HG03108 (cell line): ENCODE data around the gene MTRF1L.
"Not testable (repeated sequence)": the region's sequence is repeated elsewhere in the genome, so short reads cannot be mapped to it uniquely, and the experiment has no call there.

Experiments used
- ATAC-seq: cut with Tn5 transposase; IDR thresholded peaks from one replicate; pipeline ENCODE4 v1.9.1; 2021; ENCODE audit warnings: moderate library complexity; ENCODE audit not compliant: unreplicated experiment

MTRF1L gene

DNA sequence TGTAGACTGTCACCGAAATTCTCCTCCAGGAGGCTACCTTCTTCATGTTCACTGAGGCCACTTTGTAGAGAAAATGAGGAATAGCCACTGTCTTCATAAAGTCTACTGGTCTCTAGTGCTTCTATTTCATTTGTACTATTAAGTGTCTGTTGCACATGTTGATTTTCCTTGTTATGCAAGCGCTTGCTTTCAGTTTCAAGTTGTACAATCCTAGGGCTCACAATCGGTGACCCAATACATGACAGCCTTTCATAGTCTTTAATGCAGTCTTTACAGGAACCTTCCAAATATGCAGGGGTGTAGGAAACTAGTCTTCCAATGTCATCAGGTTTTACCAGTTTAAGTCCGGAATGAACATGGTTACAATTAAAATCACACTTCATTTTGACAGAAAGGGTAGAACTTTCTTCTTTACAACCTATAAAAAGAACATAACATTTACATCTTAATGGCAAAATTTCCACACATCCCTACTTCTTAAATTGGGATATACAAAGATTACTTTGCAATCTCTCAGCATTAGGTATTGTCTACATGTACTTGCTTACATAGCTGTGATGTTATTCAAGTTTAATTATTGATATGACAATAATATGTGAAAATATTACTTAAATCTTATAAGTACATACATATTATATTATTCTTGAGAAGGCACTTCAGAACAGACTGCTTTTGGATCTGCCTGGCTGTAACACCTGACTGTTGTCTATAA is 27.1 kb downstream of the MTRF1L start:
- no peak for ATAC-seq

DNA sequence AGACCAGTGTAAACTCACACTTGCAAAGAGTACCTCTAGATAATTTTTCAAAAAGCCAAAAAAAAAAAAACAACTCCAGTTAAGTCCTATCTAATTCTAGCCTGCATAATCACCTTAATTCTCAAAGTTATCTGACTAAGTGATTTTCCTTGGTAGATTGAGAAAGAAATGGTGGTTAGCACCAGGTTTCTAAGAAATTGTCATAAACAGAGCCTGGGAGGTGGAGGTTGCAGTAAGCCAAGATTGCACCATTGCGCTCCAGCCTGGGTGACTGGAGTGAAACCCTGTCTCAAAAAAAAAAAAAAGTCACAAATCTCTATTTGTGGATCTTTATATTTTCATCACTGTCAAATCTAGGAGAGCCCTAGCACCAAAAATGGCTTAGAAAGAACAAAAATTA is 28.6 kb downstream of the MTRF1L start:
- no peak for ATAC-seq

DNA sequence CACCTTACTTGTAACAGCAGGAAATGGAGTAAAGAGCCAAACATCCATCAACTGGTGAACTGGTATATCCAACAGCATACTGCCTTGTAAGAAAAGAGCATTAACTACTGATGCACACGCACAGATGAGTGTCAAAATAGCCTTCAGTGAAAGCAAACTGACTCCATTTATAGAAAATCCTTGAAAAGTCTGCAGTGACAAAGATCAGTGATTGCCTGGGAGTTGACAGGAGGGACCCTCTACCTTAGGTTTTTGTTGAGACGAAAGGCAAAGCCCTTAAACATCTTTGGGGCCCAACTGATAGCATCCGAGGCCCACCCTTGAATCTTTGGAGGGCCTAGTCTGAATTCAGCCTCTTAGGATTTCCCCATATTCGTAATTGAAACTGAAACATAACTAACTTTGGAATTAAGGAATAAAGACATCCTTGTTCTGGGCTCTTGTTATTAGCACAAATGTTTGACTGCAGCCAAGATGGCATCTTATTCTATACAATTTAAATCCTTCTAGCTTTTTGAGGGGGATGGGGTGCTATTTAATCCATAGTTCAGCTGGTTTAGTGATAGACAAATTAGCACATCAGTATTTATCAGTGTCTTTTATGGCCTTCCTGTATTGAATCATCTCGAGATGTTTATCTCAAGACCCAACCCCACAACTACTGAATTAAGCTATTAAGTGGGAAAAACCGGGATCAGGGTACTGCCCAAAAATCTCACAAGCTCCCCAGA is 32.7 kb downstream of the MTRF1L start:
- ATAC-seq, result no peak

DNA sequence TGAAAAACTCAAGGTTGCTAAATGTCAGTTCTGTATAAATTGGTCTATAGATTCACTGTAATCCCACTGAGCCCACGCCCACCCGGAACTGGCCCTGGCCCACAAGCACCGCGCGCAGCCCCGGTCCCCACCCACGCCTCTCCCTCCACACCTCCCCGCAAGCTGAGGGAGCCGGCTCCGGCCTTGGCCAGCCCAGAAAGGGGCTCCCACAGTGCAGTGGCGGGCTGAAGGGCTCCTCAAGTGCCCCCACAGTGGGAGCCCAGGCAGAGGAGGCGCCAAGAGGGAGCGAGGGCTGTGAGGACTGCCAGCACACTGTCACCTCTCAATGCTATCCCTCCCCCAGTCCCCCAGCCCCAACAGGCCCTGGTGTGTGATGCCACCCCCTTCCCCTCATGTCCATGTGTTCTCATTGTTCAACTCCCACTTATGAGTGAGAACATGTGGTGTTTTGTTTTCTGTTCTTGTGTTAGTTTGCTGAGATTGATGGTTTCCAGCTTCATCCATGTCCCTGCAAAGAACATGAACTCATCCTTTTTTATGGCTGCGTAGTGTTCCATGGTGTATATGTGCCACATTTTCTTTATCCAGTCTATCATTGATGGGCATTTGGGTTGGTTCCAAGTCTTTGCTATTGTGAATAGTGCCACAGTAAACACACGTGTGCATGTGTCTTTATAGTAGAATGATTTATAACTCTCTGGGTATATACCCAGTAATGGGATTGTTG is 36.2 kb downstream of the MTRF1L start:
- not testable (repeated sequence) for ATAC-seq

DNA sequence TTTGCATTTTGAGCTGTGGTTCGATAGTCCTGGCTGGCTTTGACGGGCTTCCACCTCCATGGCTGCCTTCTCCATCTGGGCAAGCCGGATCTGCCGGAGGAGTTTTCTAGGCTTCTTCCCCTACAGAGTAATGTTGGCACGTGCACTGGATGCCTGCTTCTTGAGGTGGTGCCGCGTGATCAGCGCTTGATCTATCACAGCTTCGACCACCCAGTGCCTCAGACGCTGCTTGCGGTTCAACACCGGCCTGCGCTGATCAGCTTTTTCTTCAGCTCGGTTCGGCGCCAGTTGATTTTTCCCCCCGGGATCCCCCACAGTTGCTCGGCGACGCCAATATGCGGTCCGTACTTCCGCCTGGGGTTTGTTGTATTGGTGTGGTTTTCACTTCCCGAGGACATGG is 43.2 kb downstream of the MTRF1L start:
- ATAC-seq, result no peak

DNA sequence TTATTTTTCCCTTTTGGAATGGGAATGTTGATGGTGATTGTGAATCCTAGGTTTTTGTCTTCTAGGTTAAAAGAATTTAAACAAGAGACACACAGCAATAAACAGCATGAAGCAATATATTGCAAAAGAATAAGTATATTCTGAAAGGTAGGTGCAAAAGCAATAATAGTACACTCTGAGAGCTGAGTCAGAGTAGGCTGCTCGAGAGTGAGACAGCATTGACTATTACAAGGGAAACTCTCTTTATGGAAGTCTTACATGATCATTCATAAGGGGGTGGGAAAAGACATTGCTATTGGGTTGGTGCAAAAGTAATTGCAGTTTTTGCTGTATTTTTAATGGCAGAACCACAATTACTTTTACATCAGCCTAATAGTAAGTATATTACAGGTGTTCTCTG is 44.7 kb downstream of the MTRF1L start:
- no peak for ATAC-seq

DNA sequence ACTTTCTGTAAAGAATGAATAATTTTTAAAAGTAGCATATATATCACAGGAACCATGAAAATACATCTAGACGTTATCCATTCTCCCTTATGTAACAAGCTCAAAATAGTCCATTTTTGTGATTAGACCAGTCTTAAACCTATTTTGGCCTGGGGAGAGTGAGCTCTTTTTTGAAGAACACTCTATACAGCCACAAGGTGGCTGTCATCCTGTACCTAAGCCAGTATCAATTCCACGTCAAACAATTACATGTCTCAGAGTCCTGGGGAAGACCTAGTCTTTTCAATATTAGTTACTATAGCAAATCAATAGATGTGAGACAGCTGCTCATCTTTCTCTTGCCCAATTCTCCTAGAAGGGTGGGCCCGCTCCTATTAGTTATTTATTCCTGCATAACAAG is 48.1 kb downstream of the MTRF1L start:
- no peak for ATAC-seq

DNA sequence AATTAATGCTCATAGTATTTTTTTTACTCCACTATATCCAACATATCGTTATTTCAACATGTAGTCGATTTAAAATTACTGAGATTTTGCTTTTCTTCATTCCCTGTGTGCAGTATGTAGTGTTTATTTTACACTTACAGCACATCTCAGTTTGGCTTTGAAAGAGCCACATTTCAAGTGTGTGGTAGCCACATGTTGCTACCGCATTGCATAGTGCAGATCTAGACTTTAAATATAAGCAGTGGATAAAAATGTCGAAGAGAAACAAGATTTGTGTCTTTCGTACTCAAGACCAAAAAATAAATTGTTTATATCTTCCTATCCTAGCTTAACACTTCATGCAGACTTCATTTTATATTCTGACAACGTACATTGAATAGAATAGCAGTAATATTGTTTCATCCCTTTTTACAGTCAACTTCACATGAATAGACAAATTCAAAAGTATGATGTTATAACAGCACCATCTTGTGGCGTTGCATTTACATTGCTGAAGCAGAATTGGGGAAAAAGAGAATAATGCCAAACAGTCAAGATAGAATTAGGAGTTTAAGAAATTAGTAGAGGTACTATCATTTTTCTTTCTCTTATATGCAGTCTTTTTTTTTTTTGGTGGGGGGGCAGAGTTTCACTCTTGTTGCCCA is 49.5 kb downstream of the MTRF1L start:
- ATAC-seq, result no peak

DNA sequence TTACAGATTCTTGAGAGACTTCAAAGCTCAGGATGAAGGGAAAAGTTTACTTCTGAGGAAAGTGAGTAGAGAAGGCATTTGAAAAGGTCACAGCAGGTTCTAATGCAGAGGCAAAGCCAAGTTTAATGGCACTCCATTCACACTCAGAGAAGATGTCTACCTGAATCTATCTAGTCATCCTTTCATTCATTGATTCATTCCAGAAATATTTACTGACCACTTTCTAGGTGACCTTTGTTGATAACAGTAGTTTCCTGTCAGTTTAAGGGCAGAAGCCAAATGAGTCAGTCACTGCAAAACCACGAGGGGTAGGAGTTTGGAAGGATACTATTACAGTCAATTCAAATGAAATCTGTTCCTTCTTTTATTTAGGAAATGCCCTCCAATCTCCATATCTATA is 50.5 kb downstream of the MTRF1L start:
- ATAC-seq, result no peak

DNA sequence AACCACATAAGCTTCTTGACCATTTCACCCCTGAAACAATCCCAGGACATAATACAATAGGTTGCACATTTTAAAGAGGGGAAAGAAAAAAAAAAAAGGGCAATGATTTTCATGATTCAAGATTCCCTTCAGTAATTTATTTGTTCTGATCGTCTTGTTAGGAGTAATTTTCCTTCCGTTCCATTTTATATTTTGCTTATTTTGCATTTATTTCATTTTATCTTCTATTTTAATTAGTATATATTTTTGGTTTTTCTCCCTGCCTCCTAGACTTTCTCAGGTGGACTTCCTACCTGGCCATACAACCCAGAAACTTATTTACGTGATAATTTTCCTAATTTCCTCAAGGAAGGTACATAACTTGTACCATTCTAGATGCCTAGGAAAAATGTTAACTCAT is 52.3 kb downstream of the MTRF1L start:
- no peak for ATAC-seq

DNA sequence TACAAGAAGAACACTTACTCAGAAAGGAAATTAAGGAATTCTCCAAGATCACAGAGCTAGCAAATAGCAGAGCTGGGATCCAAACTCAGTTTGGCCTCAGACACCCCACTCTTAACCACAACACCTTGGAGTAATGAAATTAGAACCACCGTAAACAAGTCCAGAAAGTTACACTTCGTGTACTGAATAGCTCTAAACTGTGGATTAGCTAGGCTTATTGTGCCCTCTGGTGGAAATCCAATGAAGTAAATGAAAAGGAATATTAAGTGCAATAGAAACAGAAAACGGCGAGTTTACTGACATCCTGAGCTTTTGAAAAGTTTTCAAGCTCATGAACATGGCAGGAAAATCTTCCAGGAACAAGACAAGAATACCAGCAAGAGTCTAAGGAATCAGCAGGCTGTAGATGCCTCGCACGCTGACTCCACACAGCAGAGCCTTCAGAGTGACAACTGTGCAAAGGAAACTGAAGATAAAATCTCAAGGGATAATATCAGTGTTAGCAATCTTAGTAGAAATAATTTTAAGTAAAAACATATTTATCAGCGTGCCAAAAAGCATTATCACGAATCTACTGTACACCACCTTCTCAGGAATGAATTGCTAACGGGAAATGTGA is 54.2 kb downstream of the MTRF1L start:
- no peak for ATAC-seq

DNA sequence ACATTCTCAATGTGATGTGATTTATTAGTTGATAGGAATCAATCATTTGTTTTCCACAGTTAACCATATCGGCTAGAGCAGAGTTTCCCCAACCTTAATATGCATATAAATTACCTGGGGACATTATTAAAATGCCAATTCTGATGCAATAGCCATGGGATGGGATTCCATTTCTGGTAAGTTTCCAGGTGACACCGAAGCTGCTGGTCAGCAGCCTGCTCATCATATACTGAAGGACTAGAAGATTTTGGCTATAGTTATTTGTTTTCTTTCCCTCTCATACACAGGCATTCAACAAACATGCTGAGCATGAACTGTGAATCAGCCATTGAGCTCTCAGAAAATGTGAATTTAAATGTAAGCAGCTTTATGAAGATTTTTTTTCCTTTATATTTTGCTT is 55.5 kb downstream of the MTRF1L start:
- no peak for ATAC-seq

DNA sequence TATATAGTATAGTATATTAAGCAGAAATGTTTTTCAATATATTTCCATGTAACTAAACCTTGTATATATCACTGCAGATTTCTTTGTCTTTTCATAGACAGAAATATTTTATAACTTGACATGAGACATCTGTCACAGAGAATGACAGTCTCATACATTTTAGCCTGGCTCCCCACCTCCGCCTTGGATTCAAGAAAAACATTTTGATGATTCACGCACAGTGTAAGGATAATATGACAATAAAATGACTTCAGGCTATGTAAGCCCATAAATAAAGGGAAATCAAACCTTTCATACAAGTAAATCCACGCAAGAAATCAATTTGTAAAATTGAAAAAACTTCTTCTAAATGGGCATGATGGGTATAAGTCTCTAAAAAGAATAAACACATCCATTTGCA is 56.0 kb downstream of the MTRF1L start:
- ATAC-seq, result no peak

DNA sequence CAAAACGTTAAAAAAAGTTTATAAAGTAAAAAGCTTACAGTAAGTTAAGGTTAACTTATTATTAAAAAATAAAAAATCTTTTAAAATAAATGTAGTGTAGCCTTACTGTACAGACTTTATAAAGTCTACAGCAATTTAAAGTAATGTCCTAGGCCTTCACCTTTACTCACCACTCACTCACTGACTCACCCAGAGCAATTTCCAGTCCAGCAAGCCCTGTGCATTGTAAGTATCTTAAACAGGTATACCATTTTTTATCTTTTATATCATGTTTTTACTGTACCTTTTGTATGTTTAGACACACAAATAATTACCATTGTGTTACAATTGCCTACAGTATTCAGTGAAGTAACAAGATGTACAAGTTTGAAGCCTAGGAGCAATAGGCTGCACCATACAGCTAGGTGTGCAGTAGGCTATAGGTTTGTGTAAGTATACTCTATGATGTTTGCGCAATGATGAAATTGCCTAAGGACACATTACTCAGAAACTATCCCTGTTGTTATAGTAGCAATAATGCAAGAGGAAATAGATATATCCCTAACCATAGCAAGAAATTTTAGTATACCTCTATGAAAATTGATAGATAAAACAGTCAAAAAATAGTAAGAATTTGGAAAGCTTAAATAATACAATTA is 59.1 kb downstream of the MTRF1L start:
- ATAC-seq, result no peak

DNA sequence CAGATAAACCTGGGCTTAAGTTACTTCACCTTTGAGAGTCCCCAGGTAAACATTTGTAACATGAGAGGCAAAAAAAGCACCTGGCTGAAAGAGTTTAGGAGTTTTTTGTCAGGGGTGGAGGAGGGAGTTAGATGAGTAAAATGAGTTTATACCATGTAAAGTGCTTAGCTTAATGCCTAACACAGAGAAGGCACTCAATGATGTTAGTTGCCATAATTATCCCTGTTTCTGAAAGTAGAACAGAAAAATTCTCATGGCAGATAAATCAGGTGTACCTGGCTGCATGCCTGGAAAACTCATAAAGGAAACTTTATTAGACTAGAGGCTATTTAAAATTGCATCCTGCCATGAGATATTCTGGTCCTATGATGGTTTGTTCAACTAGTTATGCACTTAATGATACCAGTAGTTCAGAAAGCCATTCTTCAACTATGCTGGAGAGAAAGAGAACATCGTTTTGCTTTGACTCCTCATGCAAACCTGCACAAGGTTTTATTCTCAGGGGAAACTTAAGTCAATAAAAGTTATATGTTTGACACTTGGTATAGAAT is 60.1 kb downstream of the MTRF1L start:
- ATAC-seq, result no peak

DNA sequence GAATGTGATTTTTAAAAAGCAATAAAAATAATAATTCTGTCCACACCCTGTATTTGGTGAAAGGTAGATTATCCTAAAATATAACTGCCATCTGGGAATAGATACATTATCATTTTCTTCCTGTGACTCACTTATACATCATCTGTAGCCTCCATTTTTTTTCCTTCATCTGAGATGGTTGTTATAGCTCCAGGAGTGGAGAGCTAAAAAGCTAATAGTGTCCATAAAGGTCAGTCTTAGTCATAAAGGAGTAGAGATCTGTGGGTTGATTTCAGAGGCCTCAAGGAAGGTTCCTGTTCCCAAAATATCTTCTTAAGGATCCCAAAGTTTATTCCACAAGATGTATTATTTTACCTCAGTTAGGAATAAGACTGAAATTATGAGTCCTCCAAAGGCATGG is 60.8 kb downstream of the MTRF1L start:
- ATAC-seq, result no peak
